ENCODE results near the gene SYTL2.
A peak's percentile ranks its signal among the peaks of the same experiment; 100 is the strongest.

The SYTL2 gene

DNA sequence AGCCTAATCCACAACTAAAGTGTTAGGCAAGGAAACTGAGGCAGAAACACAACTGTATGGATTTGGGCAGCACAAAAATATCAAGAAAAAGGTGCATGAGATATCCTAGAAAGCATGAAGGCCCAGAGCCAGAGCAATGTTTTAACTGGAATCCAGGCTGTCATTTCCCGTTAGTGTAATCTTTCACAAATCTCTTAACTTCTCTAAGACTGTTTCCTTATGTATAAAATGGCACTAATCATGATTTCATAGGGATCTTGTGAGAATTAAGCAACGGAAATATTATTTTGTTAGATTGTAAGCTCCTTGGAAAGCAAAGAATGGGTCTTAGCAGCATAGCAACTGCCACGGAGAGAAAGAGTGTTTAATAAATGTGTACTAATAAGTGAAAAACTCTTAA is 14.7 kb upstream of the SYTL2 start:
- DNase-seq, result no peak

DNA sequence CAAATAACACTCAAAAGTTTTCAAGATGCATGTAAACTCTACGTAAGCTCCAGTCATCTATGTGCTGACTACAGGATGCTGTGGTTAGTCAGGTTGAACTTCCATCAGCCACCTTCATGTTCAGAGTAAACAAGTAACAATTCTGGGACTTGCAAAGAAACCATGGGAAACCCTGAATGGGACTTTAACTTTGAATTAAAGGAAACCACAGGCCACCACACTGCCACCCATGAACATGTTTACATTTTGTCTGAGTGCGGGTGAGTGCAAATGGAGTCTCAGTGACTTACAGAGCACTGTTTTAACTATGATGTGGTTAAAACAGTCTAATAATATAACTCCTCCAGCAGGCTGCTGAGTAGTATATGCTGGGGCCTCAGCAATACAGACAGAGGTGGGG is 12.9 kb upstream of the SYTL2 start:
- DNase-seq, result peak; percentile 33

DNA sequence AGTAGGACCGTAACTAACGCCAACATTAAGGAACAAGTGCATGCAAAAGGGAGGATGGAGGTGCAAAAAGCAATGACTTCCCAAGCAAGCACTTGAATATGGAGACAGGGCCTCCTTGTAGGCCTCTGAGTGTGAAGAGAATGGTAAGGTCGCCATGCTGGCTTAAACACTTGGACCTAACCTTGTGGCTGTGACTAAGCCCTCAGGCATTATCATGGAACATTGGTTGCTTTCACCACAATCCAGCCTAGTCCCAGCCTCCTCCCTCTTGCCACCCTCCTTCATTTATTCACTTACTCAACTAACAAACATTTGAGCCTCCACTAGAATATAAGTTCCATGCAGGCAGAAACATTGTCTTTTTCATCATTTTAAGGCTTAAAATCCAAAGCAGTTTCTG is 11.9 kb upstream of the SYTL2 start:
- peak; percentile 75 for DNase-seq

DNA sequence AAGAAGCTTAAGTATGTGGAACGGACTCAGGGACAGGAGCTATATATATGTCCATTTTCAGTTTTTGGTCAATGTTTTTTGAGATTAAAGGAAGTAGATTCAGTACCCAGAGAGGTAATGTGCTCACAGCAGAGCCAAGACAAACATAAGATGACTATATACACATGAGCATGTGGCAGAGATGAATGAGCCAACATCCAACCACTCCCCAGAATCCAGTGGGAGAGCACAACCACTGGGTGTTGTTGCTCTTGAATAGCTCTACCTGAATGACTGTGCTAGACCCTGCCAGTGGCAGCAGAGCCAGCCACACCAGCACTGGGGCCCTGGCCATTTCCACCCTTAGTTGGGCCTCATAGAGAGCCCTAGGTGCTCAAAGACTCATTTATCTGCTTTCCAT is 10.7 kb upstream of the SYTL2 start:
- DNase-seq, result peak; percentile 55

DNA sequence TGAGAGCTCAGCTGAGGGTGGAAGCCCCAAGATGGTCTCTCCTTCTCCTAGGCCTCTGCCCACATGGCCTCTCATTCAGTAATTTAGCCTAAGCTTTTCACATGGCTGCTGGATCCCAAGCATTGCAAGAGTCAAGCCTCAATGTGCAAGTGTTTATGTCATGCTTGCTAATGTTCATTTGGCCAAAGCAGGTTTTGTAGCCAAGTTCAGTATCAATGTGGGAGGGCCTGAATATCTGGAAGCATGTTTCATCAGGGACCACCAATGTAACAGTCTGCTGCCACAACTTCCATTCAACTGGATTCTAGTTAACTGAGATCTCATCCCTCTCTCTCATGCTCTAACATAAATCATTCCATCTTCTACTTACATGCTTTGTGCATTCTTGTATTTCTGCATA is 8.5 kb upstream of the SYTL2 start:
- DNase-seq, result peak; percentile 27

DNA sequence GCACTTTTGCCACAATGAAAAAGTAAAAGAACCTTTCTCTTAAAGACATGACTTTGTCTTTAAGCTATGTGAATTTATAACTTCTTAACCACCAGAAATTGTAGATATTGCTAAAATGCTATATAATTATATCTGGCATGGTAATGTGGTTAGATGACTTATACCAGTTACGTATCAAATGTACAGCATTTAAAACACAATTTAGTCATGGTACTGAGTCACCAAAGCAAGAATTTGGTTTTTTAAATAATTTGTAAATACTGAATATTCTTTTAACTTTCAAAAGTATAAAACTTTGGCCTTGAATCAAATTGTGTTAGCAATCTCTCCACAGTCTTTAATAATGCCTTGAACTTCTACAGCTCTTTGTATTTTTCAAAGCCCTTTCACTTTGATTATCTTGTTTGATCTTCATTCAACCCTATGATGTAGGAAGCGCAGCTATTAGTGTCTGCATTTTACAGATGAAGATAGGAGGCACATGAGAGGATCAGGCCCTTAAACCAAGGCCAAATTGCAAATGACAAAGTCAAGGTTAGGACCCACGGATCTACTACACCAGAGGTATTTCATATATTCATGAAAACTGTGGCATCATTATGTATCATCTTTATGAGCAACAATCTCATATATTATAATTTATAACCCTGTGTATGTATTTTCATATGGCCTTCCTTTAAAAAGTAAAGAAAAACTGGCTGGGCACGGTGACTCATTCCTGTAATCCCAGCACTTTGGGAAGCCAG is 4.4 kb upstream of the SYTL2 start:
- DNase-seq, result peak; percentile 96

DNA sequence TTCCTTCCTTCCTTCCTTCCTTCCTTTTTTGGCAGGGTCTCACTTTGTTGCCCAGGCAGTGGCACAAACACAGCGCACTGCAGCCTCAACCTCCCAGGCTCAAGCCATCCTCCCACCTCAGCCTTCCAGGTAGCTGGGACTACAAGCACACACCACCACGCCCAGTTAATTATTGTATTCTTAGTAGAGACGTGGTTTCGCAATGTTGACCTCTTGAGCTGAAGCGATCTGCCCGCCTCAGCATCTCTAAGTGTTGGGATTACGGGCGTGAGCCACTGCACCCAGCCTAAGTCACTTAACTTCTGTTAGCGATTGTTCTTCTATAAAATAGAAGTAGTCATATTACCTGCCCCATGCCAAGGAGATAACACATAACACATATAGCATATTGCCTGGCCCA is 2.8 kb upstream of the SYTL2 start:
- no peak for DNase-seq

DNA sequence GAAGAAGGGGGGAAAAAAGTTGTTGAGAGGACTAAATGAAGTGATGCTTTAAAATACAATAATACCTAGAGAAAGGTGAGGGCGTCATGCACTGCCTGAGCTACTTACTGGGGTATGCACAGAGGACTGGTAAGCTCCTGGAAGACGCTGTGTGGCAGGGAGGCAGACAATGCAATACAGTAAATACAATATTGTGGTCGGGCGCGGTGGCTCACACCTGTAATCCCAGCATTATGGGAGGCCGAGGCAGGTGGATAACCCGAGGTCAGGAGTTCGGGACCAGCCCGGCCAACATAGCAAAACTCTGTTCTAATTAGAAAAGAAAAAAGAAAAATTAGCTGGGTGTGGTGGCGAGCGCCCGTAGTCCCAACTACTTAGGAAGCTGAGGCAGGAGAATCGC is 683 bp upstream of the SYTL2 start:
- no peak for DNase-seq

DNA sequence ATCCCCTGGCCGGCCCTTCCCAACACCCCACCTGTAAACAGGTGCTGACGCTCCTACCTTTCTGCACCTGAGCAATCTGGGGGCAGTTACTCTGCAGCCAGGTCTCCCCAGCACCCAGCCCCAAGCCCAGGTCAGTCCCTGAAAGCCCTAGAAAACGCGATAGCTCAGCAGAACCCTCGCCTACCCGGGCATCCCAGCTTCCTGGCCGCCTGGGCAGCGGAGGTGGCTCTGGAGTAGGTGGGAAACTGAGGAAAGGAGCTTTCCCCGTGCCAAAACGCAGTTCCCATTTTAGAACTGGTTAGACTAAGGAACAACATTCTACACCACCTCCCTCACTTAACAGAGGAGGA is 445 bp downstream of the SYTL2 start:
- DNase-seq, result no peak

DNA sequence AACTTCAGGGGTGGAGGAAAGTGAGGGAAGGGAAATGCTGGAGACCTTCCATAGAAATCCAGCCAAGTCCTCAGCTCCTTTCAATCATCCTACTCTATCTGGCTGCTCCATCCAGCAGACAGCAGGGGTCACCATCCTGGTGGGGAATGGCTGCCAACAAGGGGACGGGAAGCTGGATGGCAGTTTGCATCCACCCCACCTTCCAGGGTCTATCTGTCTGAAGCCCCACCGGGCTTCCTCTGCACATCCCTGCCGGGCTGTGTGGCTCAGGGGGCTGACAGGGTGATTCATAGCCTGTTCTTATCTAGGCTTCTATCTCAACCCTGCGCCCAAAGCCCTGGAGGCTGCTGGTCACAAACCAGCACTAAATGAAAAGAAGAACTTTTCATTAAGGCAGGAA is 1.1 kb downstream of the SYTL2 start:
- DNase-seq, result peak; percentile 45

DNA sequence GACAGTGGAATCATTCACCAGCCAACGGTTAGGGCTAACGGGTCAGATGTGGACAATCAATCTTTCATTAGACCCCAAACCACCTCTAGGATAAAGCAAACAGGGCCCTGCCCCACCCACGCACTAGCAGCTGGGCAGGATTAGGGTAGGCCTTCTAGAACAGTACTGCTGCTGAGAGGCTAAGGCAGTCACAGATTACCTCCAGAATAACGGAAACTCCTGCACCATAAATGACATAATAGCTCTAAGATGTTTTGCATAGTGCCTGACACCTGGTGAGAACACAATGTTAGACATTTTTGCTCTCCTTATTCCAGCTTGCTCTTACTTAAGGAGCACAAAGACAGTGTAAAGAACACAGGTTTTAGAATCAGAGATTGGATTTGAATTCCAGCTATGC is 1.8 kb downstream of the SYTL2 start:
- no peak for DNase-seq

DNA sequence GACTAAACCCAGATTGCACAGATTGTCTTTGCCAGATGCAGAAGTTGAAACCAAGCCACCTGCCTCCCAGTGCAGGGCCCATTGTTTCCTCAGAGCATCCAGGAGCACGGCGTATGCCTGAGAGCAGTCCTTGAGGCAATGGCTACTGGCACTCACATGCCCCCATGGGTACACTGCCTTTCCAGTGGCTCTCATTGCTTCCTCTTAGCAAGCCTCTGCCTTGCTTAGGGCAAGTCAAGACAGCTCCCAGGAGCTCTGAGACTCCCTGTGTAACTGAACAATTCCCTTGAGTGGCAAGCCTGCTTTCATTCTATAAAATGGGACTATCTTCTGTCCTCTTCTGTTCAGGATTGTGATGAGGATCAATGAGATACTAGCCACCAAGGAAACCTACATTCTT is 4.1 kb downstream of the SYTL2 start:
- no peak for DNase-seq

DNA sequence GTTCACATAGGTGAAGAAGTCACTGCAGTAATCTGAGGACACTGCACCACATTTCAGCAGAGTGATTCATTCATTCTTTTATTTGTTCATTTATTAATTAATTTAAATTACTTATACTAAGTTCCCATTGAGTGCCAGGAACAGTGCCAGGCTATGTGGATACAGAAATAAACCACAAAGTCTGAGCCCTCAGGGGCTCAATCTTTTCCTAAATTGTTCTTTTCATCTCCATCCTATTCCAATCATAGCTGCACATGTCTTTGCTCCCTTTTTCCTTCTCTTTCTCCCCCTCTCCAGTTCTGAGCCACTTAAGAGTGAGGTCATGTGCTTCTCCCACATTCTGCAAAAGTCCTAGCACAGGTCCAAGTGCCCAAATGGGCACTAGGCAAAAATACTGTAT is 4.9 kb downstream of the SYTL2 start:
- no peak for DNase-seq

DNA sequence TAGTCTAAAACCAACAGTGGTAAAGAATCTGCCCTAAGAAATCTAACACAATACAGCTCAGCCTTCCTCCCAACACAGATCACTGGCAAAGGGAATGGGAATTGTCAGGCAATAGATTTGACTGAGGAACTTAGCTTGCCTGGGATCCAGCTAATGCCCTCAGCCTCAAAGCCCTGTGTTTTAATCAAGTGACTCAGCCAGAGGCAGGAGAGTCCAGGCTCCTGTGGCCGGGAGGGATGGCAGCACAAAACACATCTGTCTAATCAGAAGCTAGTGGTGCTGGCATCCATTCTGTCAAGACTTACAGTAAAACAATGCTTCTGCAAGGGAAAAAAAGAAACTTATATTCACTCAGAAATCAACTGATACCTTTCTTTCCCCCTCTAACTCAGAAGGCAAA is 5.6 kb downstream of the SYTL2 start:
- peak; percentile 19 for DNase-seq

DNA sequence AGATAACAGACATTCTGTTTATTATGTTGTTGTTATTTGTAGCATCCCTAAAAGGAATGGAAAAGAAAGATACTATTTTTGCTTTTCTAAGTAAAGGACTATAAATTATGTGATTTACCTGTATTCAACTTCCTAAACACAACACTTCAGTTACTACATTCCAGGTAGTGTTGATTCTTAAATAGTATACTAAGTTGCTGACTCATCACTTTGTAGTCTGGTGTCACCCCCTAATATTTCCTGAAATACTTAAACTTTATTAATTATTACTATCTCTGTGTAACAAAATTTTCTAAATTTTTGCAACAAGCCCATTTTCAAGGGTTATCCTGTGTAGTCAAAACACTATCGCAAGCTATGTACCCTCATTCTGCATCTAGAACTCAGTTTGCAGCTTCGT is 7.0 kb downstream of the SYTL2 start:
- no peak for DNase-seq

DNA sequence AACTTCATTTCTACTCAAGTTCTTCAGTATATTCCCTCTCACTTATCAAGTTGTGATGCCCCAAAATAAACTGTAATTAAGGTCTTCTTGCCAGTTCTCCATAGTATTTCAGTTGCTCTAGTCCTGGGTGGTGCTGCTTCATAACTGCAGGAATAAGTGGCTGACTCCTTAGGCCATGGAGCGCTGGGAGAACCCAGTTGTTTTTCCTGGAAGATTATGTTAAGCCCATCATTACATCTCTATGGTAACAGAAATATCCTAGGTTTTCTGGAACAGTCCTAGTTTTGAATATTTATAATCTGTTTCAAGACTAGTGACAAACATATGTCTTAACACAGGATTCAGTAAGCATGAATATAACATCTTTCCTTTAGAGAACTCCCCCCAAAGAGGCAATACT is 7.6 kb downstream of the SYTL2 start:
- DNase-seq, result no peak

DNA sequence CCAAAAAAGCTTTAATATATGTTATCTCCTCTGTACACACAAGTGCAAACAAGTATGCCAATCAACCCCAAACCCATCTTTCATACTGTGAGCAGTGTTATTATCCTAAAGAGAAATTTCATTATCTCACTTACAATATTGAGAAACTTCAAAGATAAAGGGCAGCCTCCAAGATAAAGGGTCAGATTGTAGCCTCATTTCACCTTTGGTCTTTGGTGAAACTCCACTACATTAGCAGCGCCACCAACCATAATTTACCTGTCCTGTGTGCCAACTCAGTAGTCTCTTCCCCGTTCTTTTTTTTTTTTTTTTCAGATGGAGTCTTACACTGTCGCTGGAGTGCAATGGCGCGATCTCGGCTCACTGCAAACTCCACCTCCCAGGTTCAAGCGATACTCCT is 9.4 kb downstream of the SYTL2 start:
- DNase-seq, result no peak

DNA sequence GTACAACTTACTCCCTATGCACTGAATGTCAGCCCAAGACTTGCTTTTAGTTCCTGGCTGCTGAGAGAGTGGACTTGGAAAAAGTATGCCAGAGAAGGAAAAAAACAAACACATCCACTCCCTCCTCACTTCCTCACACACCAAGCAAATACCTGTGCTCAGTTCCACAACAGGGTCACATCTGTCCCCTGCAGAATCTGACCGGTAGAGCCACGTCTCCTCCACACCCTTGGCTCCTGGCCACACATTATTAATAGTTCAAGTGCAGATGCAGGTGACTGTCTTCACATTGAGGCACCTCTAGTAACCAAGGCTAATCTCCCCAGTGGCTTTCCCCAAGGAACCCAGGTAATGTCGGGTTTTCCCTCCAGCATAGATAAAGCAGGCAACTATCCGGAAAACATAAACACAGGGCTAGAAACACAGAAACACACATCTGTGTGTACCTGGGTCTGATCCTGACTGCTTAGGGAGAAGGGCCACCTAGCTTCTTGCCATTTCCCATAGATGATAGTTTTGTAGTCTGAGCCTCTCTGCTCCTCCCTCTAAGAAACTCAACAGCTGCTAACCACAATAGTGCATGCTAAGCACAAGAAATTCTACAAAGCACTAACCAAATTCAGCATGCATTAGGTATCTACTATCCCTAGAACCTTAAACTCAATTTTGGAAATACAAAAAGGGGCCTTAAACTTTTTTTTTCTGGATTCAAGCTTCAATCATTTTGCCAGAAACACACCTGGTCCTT is 10.2 kb downstream of the SYTL2 start:
- DNase-seq, result no peak

DNA sequence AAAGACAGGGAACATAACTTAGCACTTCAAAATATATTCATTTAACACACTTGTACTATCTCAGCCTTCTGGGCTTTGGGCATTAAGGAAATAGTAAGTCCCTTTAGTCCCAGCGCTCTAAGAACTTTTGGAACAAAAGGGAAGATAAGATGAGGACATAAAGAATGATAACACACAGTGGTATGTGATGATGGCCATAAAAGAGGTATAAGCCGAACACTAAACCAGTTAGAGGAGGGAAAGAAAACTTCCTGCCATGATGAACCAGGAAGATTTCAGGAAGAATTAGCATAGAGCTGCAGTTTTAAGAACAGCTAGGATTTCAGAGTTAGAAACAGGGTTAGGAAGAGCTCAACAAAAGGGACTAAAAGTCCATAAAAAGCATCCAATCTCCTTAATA is 11.8 kb downstream of the SYTL2 start:
- no peak for DNase-seq

DNA sequence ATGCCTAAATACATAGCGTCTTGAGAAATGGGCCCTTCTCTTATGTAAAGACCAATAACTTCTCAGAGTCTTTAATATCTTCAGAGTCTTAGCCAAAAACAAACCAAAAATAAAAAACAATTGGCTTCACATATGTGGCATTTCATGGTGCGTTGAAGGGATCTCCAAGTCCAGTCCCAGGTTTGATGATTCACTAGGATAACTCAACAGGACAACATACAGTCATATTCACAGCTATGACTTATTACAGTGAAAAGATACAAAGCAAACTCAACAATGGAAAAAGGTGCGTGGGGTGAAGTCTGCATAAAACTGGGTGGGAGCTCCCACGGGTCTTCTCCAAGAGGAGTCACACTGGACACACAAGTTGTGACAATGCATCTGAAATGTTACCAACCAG is 12.6 kb downstream of the SYTL2 start:
- DNase-seq, result no peak

DNA sequence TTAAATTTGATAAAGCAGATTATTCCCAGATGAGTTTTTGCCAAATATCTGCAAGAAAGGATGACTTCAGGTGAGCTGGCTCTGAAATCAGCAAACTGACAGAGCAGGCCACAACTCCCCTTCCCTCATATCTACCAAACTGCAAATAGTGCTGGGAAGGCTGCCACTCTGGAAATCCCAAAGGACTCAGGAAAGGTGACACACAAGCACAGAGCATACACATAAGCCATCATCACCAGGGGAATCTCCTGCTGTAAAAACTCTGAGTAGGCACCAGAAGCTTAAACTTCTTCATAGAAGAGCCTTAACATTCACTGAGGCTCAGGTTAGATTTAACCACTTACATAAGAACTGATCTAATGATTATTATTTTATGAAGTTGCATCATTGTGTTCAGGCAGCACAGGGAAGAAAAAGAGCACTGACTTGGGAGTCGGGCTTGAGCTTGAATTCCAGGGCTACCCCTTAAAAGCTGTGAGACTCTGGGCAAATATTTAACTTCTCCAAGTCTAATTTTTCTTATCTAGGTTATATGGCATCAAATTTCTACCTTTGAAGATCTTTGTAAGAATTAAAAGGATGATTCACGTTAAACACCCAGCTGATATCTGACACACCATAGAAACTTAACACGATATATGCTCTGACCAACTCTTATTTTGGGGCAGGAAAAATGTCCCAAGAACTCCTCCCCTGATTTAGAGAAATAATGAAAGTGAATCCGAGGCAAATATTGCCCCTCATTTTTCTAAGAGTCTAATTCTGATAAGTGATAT is 15.0 kb downstream of the SYTL2 start:
- DNase-seq, result no peak

DNA sequence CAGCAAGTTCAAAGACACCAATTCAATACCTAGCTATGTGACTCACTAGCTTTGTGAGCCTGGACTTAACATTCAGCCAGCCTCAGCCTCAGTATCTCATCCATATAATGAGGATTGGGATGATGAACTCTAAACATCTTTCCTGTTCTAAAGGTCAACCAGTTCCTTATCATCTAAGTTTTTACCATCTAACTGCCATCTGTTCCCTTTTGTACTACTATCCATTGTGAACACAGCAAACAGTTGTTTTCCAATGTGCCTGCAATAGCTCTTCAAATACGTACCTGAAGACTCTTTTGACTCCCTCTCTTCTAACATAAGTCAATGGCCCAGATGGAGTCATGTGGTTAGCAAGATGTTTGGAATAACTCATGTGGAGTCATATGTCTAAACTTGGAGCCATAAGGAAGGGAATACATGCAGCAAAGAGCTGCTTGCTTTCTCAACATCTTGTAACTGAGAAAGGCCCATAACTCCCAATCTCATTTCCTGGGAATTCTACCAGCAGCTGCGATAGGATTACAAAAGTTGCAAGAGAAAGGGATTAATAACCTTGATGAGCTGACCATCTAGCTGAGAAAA is 19.4 kb downstream of the SYTL2 start:
- peak; percentile 24 for DNase-seq

All from fibroblast of skin of right biceps (primary cell).